ENCODE results near the gene JUND.

JUND gene

DNA sequence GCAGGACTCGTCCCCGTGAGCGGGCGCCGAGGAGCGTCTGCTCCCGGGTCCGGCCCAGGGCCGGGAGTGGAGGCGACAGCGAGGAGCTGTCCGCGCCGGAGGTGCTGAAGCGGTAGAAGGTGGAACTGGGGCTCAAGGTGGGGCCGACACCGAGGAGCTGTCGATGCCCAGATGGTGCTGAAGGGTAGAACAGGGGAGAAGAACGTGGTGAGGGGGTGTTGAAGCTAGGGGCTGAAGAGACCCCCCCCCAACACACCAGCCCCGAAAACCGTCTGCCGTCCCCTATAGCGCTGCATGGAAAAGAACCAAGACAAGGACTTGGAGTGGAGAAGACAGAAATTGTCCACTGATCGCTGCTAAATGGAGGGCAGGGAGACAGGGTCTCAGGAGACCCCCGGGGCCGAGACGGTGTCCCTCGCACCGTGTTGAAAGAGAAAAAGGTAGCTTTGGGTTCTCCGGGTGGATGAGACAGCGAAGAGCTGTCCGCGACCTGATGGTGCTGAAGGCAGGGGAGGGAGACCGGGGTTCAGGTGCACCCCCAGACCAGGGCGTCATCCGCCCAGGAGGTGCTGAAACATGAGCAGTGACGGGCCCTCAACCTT lies 48.1 kb downstream of the JUND start:
- DNase-seq = peak; percentile 79

DNA sequence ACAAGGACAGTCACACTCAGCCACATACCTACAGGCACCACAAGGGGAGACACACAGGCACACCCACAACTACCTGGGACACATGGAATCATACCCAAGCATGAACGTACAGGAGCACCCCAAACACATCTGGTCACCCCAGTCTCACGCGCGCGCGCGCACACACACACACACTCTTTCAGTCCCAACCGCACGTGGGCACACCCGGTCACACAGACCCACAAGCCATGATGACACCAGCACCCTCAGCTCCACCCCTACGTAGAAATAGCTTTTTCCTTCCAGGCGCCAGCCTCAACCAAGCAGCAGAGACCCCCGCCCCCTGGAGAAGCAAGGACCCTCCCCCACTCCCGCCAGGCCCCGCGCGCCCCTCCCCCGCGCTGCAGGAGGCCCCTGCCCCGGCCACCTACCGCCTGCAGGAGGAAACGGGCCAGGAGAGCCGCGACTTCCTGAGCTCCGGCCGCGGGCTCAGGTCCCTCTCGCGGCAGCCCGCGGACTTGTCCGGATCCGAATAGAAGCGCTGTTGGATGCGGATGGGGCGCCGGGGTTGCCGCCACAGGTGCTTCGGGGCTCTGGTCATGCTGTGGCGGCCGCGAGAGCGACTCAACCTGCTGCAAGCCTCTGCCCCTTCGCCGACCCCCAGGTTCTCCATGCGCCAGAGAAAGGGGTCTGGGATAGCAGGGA lies 48.7 kb downstream of the JUND start:
- peak; percentile 79 for DNase-seq

DNA sequence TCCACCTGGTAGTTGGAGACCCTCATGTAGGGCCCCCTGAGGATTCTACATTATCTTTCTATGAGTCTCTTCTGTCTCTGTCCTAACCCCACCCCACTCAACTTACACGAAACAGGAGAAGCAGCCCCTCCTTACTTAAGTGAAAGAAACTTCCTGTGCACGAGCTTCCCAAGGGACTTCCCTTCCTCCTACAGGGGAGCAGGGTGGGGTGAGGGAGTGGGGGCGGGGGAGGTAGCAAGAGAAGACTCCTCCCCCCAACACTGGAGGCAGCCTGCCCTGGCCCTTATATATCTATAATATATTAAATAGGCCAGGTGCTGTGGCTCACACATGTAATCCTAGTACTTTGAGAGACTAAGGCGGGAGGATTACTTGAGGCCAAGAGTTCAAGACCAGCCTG lies 49.6 kb downstream of the JUND start:
- DNase-seq = no peak

DNA sequence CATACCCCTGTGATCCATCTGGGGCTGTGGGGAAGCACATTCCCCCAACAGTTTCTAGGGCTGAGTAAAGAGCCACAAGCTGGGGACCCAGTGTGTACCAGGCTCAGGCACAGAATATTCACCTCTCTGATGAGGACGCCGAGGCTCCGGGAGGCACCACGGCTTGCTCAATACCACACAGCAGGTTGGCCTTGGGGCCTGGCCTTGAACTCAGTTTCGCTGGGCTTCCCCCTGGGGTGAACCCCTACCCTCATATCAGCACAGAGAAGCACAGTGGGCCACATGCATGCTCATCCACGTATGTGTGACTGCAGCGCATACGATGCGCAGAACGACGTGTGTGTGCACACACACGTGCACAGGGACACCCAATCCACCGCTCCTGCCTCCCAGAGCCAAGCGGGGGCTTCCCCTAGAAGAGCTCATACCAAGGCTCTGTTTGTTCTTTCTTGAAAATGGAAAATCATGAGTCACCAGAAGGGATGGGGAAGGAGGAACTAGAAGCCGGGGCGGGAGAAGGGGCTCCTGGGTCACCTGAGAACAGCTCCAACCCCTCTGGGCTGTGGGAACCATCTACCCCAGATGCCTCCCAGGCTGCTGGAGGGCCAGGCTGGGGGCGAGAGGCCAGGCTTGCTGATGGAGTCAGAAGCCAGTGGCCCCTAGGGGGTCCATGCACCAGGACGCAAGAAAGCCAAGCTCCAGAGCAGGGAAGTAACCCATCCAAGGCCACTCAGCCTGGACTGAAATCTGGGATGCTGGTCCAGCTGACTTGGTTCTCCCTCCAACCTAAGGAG lies 50.3 kb downstream of the JUND start:
- DNase-seq = no peak

DNA sequence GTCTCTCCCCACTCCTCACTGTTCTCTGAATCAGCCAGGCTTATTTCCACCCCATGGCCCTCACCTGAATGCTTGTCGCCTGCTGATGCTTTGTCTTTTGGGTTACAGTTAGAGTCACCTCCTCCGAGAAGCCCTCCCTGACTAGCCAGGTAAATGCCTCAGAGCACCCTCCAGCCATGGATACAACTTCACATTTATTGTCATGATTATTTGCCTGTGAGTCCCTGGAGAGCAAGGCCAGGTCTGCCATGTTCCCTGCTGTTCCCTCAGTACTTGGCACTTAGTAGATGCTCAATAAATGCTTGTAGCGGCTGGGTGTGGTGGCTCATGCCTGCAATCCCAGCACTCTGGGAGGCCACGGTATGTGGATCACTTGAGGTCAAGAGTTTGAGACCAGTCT lies 51.5 kb downstream of the JUND start:
- no peak for DNase-seq
